IPS-NIHi11 (cell line): ENCODE results near the gene DNAH5.
"Not testable (repeated sequence)": the region's sequence is repeated elsewhere in the genome, so short reads cannot be mapped to it uniquely, and the experiment has no call there.

Experiments
- DNase-seq: peaks from one replicate; pipeline ENCODE4 v3.0.0; 2012; ENCODE audit warnings: mixed read lengths, low spot score

DNAH5 gene

DNA sequence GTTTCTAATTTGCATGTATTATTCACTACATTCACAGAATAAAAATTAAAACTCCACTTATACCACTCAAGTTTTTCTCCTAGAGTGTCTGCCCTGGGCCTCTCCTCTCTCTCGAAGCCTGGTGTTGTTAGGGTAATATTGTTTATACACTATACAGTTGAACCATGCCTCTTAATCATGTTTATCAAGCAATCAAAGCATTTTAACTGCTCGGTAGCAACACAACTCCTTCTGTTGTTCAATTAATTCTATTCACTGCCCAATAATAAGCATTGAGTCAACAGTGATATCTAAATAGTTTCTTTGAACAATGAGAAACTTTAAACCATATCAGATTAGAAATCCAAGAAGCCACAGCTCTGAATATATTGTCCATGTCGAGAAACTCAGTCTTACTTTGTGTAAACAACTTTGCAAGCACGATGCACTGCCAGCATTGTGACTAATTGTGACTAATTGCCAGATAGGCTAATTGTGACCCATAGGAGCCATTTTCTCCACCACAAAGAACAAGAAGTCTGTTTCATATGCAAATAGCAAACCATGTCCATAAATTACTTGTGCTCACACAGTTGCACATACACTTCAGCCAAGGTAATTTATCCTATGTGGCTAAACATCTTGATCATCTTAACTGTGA lies at the start of gene DNAH5:
Gene DNAH5 (minus strand): TSS at position 129 of the 640 bp plus-strand sequence. CDS start 250 bp downstream, outside the sequence.
- DNase-seq: no peak

DNA sequence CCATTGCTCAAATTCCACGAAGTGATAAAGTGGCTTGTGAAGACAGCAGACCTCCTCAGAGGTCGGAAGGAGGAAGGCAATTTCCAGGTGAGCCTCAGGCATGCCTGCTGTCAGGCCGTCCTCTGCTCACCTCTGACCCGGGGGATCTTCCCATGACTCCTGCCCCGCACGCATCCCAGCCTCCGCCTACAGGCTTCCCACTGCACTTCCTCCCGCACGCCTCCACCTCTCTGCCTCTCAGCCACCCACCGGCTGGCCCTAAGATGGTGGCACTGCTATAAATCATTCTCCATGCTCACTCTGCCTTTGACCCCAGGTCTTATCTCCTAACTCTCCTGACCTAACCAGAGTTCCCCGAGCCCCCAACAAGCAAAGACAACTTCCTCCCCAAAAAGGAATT lies 49.4 kb upstream of the DNAH5 start:
- DNase-seq: no peak

GRCh38 chr5:13992795-13993194 lies 48.3 kb upstream of the DNAH5 start:
- no peak for DNase-seq

GRCh38 chr5:13991365-13991764 lies 46.9 kb upstream of the DNAH5 start:
- DNase-seq: no peak

GRCh38 chr5:13990896-13991295 lies 46.4 kb upstream of the DNAH5 start:
- DNase-seq: no peak

GRCh38 chr5:13989832-13990231 lies 45.3 kb upstream of the DNAH5 start:
- no peak for DNase-seq

DNA sequence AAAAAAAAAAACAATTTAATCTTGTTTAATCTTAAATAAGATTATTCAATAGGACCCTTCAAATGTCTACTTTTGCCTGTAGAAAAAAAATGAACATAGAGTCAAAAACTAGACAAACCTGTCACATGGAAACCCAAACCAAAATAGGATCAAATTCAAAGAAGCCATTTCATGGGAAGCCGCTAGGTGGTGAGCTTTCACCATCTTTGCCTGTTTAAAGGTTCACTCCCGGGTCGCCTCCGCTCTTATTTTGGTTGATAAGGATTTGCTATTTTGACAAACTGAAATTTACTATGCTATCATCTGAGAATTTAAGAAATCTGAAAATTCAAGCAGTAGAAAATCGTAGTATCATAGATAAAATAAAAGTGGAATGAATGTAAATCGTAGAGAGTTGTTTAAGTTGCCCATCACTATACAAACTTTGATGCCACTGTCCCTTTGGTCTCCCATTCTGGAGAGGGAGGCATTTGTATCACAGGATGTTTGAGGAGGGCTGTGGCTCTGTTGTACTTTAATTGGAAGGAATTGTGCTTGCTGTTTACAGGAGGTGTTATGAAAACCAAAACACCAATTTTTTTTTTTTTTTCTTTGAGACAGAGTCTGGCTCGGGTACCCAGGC lies 43.5 kb upstream of the DNAH5 start:
- DNase-seq: peak; percentile 74

DNA sequence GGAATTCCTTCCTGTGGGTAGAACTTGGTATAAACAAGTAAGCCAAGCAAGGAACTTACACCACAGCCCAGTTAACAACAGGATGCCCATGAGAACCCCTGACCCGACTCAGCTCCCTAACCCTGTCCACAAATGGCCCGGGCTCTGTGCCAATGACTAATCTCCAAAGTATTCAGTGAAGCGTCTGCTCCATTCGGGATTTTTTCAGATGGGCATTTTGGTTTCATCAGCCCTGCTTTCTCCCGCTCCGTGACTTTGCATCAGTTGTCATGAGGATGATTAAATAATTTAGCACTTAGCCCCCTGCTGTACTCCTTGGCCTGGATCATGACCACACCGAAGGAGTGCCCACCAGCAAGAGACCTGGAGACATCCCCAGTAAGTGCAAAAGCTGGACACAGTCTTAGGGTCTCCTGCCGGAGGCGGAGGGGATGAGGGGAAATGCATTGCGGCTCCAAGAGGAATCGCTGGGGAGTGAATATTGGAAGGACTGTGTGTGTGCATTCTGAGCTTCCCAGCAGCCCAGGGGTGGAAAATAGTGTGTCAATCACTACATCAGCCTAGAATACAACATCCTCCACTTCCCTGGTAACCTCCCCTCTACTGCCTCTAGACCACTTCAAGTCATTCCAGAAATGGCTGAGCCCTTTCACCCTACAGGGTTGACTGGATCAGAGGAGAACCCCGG lies 41.4 kb upstream of the DNAH5 start:
- no peak for DNase-seq

DNA sequence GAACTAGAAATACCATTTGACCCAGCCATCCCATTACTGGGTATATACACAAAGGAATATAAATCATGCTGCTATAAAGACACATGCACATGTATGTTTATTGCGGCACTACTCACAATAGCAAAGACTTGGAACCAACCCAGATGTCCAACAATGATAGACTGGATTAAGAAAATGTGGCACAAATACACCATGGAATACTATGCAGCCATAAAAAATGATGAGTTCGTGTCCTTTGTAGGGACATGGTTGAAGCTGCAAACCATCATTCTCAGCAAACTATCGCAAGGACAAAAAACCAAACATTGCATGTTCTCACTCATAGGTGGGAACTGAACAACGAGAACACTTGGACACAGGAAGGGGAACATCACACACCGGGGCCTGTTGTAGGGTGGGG lies 40.4 kb upstream of the DNAH5 start:
- DNase-seq: not testable (repeated sequence)

DNA sequence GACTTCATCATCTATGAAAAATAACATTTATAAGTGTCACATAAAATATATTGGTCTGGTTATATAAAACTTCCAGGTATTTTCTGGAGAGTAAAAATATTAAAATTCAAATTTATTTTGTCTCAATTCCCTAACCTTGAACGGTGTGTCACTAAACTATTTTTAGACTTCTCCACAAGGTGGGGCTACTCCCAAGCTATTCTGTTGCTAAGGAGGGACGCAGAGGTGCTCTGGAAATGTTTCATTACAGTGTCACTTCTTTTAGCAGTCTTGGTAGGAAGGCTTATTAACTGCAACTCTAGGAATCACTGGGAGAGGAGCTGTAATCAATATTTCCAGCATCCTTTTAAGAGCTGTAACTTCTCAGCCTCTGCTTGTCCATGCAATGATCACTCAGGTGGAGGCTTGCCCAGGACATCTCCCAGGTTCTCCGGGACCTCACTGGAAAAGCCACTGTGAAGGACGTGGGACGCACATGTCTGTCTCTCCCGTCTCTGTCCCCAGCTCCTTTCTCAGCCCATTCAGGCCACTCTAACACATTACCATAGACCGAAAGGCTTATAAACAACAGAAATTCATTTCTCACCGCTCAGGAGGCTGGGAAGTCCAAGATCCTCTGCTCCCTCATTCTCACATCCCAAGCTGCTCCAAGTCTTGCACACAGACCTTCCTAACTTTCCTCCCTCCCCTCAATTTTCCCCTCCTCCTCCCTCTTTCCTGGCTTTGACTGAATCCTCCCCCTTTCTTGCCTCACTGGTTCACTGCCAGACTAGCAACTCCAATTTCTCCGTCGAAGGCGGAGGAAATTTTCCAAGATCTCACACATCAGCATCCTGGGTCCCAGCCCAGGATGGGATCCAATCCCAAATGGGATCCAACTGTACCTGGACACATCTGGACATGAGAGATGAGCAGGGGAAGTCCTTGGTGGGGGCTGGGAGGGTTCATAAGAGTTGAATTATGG lies 32.7 kb upstream of the DNAH5 start:
- peak; percentile 68 for DNase-seq

DNA sequence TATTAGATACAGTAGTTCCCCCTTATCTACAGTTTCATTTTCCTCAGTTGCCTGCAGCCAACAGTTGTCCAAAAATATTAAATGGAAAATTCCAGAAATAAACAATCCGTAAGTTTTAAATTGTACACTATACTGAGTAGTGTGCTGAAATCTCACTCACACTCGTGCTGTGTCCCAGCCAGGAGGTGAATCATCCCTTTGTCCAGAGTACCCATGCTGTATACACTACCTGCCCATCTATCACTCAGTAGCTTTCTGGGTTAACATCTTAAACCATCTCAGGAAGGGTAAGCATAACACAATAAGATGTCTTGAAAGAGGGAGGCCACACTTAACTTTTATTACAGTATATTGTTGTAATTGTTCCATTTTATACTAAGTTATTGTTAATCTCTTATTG lies 31.7 kb upstream of the DNAH5 start:
- no peak for DNase-seq

- no peak for DNase-seq
These were observed 30.8 kb upstream of the DNAH5 start for GRCh38 chr5:13975246-13975645.

- no peak for DNase-seq
These were observed 29.2 kb upstream of the DNAH5 start for GRCh38 chr5:13973724-13974123.

DNA sequence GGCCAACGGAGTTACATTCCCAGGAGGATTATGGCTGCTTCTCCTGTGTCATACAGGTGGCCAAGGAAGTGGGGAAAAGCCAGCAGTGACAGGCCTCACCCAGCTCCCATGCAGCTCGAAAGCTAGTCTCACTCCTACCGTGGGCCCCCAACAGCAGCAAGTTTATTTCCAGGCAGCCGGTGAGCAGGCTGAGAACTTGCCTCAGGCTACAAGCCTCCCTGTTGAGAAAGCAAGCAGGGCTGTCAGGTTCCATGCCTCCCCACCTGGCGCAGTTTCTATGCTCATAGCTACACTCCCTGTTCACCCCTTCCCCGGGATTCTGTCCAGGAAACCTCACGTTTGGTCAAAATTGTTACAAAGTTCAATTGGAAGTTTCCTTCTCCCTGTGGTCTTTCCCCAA lies 27.5 kb upstream of the DNAH5 start:
- DNase-seq: no peak

- DNase-seq: peak; percentile 50
These were observed 12.7 kb upstream of the DNAH5 start for GRCh38 chr5:13957032-13957645.

GRCh38 chr5:13956471-13956870 lies 12.0 kb upstream of the DNAH5 start:
- DNase-seq: no peak

GRCh38 chr5:13955896-13956295 lies 11.4 kb upstream of the DNAH5 start:
- DNase-seq: no peak

- DNase-seq: no peak
These were observed 1.6 kb upstream of the DNAH5 start for GRCh38 chr5:13946111-13946510.

DNA sequence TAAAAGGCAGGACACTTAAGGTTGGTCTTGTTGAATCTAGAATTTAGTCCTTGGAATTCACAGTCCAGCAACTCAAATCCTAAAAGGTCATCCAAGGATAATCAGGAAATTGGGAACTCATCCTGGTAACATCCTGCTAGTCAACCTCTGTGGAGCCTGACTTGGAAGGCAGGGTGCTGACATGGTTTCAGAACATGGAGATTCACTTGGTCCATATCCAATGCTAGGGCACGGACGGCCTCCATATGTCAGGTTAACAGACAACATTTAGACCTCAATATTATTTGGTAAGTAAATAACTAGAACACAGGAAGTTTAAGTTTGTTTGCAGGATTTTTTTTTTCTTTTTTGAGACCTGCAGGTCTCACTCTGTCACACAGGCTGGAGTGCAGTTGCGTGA lies 783 bp upstream of the DNAH5 start:
- no peak for DNase-seq

DNA sequence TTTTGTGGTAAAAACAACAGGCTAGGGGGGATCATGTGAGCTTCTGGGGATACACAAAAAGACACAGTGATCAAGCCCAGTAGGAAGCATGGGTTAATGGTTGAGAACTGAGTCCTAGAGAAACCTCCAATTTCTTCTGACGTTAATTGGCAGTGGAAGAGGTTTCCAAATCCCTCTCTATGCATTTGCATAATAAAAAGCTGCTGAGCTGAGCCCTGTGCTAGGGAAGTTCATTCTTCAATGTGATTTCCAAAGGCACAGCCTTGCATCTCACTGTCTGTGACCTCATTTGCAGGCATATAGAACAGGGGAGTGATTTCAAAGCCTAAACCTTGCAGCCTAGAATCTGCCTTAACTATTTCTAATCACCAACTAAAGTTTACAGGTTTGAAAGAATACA lies 812 bp downstream of the DNAH5 start:
- no peak for DNase-seq

GRCh38 chr5:13941468-13941867 lies 3.0 kb downstream of the DNAH5 start:
- no peak for DNase-seq

GRCh38 chr5:13939638-13940037 lies 4.8 kb downstream of the DNAH5 start:
- no peak for DNase-seq
